ENCODE measurements around the gene SLC6A4. TPM values are rescaled to one million over a fixed set of nuclear protein-coding genes. Genes with fewer than 3 reads are reported as not detected.

Gene SLC6A4
- 1.2 TPM for total RNA-seq

GRCh38 chr17:30235386-30236296 is at the start of gene SLC6A4:
Gene SLC6A4 (minus strand): TSS chr17:30235697. CDS start chr17:30221958, 13,739 bp downstream.
- no peak for FAIRE-seq

GRCh38 chr17:30279156-30279555 is 43.7 kb upstream of the SLC6A4 start:
- FAIRE-seq, result no peak

More at GRCh38 chr17:30235386-30236296, at the start of gene SLC6A4:
- peak in 1 of 2 donors; percentile 43 for DNase-seq (ENCODE audit: low spot score in 2 of 2)

GRCh38 chr17:30278032-30278431 is 42.5 kb upstream of the SLC6A4 start:
- FAIRE-seq (no peak), DNase-seq (ENCODE audit: low spot score in 2 of 2) (no peak)

More at GRCh38 chr17:30279156-30279555, 43.7 kb upstream of the SLC6A4 start:
- DNase-seq (ENCODE audit: low spot score in 2 of 2), result no peak

GRCh38 chr17:30275911-30276310 is 40.4 kb upstream of the SLC6A4 start:
- no peak for FAIRE-seq
- DNase-seq (ENCODE audit: low spot score in 2 of 2), result no peak

GRCh38 chr17:30274887-30275286 is 39.4 kb upstream of the SLC6A4 start:
- FAIRE-seq, result no peak
- no peak for DNase-seq (ENCODE audit: low spot score in 2 of 2)

GRCh38 chr17:30273373-30273772 is 37.9 kb upstream of the SLC6A4 start:
- DNase-seq (ENCODE audit: low spot score in 2 of 2), result no peak
- FAIRE-seq, result no peak

GRCh38 chr17:30271102-30271501 is 35.6 kb upstream of the SLC6A4 start:
- FAIRE-seq (no peak), DNase-seq (ENCODE audit: low spot score in 2 of 2) (no peak)

GRCh38 chr17:30267625-30268024 is 32.1 kb upstream of the SLC6A4 start:
- DNase-seq (ENCODE audit: low spot score in 2 of 2) (no peak), FAIRE-seq (no peak)

GRCh38 chr17:30263552-30264333 is 28.2 kb upstream of the SLC6A4 start:
- DNase-seq (ENCODE audit: low spot score in 2 of 2) (no peak), FAIRE-seq (no peak)

- DNase-seq (ENCODE audit: low spot score in 2 of 2) (no peak), FAIRE-seq (no peak)
Observed at GRCh38 chr17:30256756-30257506, 21.4 kb upstream of the SLC6A4 start.

- no peak for FAIRE-seq
- DNase-seq (ENCODE audit: low spot score in 2 of 2), result no peak
Observed at GRCh38 chr17:30254150-30254549, 18.7 kb upstream of the SLC6A4 start.

- FAIRE-seq (no peak), DNase-seq (ENCODE audit: low spot score in 2 of 2) (no peak)
Observed at GRCh38 chr17:30253312-30253711, 17.8 kb upstream of the SLC6A4 start.

- FAIRE-seq (no peak), DNase-seq (ENCODE audit: low spot score in 2 of 2) (no peak)
Observed at GRCh38 chr17:30251931-30252330, 16.4 kb upstream of the SLC6A4 start.

GRCh38 chr17:30249460-30249859 is 14.0 kb upstream of the SLC6A4 start:
- FAIRE-seq (no peak), DNase-seq (ENCODE audit: low spot score in 2 of 2) (no peak)

- FAIRE-seq (no peak), DNase-seq (ENCODE audit: low spot score in 2 of 2) (no peak)
Observed at GRCh38 chr17:30248786-30249185, 13.3 kb upstream of the SLC6A4 start.

- FAIRE-seq (no peak), DNase-seq (ENCODE audit: low spot score in 2 of 2) (no peak)
Observed at GRCh38 chr17:30246460-30246859, 11.0 kb upstream of the SLC6A4 start.

- FAIRE-seq, result no peak
Observed at GRCh38 chr17:30244853-30245385, 9.4 kb upstream of the SLC6A4 start.

GRCh38 chr17:30243568-30243967 is 8.1 kb upstream of the SLC6A4 start:
- DNase-seq (ENCODE audit: low spot score in 2 of 2) (no peak), FAIRE-seq (no peak)

More at GRCh38 chr17:30244853-30245385, 9.4 kb upstream of the SLC6A4 start:
- DNase-seq (ENCODE audit: low spot score in 2 of 2), result no peak

- FAIRE-seq (no peak), DNase-seq (ENCODE audit: low spot score in 2 of 2) (no peak)
Observed at GRCh38 chr17:30243002-30243401, 7.5 kb upstream of the SLC6A4 start.

- FAIRE-seq, result no peak
Observed at GRCh38 chr17:30241051-30241450, 5.6 kb upstream of the SLC6A4 start.

More at GRCh38 chr17:30241051-30241450, 5.6 kb upstream of the SLC6A4 start:
- DNase-seq (ENCODE audit: low spot score in 2 of 2), result no peak

Measured in frontal cortex (tissue), 4 donors.